A549 (cell line): Measurements from ENCODE around the gene CCDC83.
A peak's percentile ranks its signal among the peaks of the same experiment; 100 is the strongest.

Source experiments
- BHLHE40 ChIP-seq: IDR thresholded peaks from 2 replicates; pipeline ENCODE4 v1.6.1; 2012; ENCODE audit warnings: low read depth, low read length, inconsistent platforms
- CTCF ChIP-seq: fragments of >200 bp; sonication (Bioruptor Twin); formaldehyde crosslinking; IDR thresholded peaks from 3 replicates; pipeline ENCODE4 v1.5.1; 2016
- EP300 ChIP-seq, 2 experiments: fragments of >200 bp; sonication (Bioruptor Twin); formaldehyde crosslinking; IDR thresholded peaks; 2 replicates in 1 of 2; 3 replicates in 1 of 2; pipeline ENCODE4 v1.6.1; 2016 to 2017
- KDM1A ChIP-seq: fragments of 200-600 bp; sonication (generic); IDR thresholded peaks from 2 replicates; pipeline ENCODE4 v1.6.1; 2016; ENCODE audit warnings: low read depth, mild to moderate bottlenecking
- MYC ChIP-seq: IDR thresholded peaks from 2 replicates; pipeline ENCODE4 v1.6.1; 2012; ENCODE audit warnings: mild to moderate bottlenecking, inconsistent platforms, low read length, improper control_type of control experiment, borderline replicate concordance
- PHF8 ChIP-seq: fragments of 200-600 bp; sonication (generic); IDR thresholded peaks from 2 replicates; pipeline ENCODE4 v1.6.1; 2016; ENCODE audit warnings: low read depth, mild to moderate bottlenecking, antibody characterized with exemption, moderate library complexity, borderline replicate concordance
- POLR2A ChIP-seq: IDR thresholded peaks from 2 replicates; pipeline ENCODE4 v1.6.1; 2012; ENCODE audit warnings: mild to moderate bottlenecking, low read length
- POLR2AphosphoS2 ChIP-seq: conservative IDR thresholded peaks from 2 replicates; pipeline ENCODE4 v1.6.1; 2012; ENCODE audit warnings: low read length, improper control_type of control experiment, inconsistent platforms
- RCOR1 ChIP-seq: fragments of 150-350 bp; IDR thresholded peaks from 2 replicates; pipeline ENCODE4 v1.6.1; 2014; ENCODE audit warnings: antibody characterized with exemption, low read length, low read depth

- TF ChIP-seq EP300 (IDR thresholded peaks at IDR 0.05) (no peak), BHLHE40 (no peak), CTCF (peak; percentile 96), PHF8 (peak; percentile 42; the same call in 1 of the 2 replicates), POLR2AphosphoS2 (no peak), MYC (no peak; the same call in 1 of the 2 replicates), RCOR1 (no peak), POLR2A (peak; percentile 24), KDM1A (no peak)
Measured at GRCh38 chr11:85854557-85855340, 434 bp upstream of the CCDC83 start.
